Activated CD4-positive, alpha-beta T cell treated with anti-CD3 and anti-CD28 coated beads for 24 hours (primary cell): ENCODE data around the gene CTDP1.
"Not testable (repeated sequence)": the region's sequence is repeated elsewhere in the genome, so short reads cannot be mapped to it uniquely, and the experiment has no call there.

Source experiments
- DNase-seq, 2 donors: peaks; one replicate each; pipeline ENCODE4 v3.0.0-alpha.2; 2020; ENCODE audit warnings: low read depth in 2 of 2

Gene CTDP1

DNA sequence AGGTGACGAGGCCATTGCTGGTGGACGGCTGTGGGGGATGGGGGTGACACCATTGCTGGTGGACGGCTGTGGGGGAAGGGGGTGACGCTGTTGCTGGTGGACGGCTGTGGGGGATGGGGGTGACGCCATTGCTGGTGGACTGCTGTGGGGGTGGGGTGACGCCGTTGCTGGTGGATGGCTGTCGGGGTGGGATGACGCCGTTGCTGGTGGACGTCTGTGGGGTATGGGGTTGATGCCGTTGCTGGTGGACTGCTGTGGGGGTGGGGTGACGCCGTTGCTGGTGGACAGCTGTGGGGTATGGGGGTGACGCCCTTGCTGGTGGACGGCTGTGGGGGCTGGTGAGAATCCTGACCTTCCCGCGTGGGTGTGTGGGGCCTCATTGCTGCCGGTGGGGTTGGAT is 47.1 kb downstream of the CTDP1 start:
- DNase-seq, result no peak

DNA sequence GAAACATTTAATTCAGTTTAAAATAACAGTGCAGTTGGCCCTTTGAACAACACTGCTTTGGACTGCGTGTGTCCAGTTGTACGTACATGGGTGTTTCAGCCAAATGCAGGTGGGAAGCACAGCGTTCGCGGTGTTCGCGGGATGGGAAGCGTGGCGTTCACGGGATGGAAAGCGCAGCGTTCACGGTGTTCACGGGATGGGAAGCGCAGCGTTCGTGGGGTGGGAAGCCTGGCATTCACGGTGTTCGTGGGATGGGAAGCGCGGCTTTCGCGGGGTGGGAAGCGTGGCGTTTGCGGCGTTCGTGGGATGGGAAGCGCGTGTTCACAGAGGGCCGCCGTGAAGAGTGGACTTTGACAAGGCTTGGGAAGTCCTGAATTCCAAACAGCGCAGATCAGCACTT is 47.6 kb downstream of the CTDP1 start:
- DNase-seq, result no peak

DNA sequence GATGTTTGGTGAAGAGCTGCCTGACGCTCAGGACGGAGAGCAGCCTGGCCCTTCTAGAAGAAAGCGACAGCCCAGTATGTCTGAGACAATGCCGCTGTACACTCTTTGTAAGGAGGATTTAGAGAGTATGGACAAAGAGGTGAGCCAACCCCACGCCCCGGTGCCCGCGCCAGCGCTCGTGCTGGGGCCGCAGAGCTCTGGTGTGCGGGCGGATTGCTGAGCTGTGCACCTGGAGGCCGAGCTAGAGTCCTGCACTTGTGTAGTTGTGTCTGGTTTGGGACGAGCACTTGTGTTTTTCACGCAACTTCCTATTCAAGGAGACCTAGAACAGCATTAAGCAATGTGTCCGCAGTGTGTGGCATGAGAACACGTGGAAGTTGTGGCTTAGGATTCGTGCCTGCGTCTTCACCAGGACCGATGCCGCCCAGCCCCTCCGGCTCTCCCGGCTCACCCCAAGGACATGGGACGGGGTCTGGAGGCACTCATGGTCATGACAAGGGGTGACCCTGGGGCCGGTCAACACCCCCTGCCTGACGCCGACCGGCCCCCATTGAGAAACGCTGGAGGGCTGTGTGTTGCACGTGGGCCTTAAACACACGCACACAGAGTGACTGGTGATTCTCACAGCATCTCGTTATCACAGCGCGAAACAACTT is 49.5 kb downstream of the CTDP1 start:
- no peak for DNase-seq

DNA sequence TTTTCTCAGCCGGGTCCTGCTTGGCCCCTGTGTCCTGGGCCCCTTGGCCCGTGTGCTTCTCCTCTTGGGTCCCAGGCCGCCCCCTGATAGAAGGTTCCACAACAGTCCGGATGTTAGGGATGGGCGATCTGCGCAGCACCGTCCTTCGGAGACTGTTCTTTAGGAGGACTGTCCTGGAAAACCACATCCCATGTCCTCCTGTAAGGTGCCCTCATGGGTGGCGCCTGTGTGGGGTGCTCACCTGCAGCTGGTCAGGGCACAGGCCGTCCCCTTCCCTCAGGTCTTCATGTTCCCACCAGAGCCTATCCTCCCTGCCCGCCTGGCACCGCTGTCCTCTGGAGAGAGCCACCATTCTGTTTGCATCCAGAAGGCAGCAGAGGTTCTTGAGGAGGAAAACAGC is 50.0 kb downstream of the CTDP1 start:
- no peak for DNase-seq

DNA sequence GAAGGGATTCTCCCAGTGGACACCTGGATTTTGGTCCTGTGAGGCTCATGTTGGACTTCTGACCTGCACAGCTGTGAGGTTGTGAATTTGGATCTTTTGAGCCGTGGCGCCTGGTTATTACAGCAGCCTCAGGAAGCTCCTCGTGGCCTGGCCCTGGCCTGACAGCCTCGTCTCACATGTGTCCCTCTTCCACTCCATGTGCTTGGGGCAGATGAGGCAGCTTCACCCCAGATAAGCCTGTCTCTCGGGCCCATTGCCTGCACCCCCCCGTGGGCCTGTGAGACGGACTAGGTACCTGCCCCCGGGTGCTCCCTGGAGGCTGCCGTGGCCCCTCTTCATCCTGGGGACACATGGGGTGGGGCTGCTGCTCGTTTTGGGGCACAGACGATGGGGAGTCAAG is 51.2 kb downstream of the CTDP1 start:
- DNase-seq, result no peak

DNA sequence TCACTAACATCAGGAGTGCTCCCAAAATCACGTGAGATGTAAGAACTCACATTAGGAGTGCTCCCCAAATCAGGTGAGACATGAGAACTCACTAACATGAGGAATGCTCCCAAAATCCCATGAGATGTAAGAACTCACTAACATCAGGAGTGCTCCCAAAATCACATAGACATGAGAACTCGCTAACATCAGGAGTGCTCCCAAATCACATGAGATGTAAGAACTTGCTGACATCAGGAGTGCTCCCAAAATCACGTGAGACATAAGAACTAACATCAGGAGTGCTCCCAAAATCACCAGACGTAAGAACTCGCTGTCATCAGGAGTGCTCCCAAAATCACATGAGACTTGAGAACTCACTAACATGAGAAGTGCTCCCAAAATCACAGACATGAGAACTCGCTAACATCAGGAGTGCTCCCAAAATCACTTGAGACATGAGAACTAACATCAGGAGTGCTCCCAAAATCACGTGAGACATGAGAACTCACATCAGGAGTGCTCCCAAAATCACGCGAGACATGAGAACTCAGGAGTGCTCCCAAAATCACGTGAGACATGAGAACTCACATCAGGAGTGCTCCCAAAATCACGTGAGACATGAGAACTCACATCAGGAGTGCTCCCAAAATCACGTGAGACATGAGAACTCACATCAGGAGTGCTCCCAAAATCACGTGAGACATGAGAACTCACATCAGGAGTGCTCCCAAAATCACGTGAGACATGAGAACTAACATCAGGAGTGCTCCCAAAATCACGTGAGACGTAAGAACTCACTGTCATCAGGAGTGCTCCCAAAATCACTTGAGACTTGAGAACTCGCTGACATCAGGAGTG is 52.5 kb downstream of the CTDP1 start:
- DNase-seq, result not testable (repeated sequence)

DNA sequence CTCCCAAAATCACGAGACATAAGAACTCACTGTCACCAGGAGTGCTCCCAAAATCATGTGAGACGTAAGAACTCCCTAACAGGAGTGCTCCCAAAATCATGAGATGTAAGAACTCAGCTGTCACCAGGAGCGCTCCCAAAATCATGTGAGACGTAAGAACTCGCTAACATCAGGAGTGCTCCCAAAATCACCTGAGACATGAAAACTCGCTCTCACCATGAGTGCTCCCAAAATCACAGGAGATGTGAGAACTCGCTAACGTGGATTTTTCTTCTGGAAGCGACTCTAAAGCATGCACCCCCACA is 53.1 kb downstream of the CTDP1 start:
- no peak for DNase-seq

DNA sequence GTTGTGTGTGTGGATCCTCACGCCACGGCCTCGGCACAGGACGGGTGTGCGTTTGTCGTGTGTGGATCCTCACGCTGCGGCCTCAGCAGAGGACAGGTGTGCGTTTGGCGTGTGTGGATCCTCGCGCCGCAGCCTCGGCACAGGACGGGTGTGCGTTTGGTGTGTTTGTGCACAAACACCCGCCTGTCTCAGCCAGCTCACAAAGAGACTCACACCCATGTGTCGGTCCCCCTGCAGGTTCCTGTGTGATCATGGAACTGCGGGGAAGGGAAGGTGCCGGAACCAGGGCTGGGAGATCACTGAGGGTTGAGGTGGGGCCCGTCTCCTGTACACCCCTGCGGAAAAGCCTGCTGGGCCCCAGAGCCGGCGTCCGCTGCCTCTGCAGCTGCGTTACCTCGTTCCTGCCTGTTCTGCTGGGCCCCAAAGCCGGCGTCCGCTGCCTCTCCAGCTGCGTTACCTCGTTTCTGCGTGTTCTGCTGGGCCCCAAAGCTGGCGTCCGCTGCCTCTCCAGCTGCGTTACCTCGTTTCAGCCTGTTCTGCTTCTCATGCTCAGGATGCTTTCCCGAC is 53.6 kb downstream of the CTDP1 start:
- DNase-seq, result no peak

DNA sequence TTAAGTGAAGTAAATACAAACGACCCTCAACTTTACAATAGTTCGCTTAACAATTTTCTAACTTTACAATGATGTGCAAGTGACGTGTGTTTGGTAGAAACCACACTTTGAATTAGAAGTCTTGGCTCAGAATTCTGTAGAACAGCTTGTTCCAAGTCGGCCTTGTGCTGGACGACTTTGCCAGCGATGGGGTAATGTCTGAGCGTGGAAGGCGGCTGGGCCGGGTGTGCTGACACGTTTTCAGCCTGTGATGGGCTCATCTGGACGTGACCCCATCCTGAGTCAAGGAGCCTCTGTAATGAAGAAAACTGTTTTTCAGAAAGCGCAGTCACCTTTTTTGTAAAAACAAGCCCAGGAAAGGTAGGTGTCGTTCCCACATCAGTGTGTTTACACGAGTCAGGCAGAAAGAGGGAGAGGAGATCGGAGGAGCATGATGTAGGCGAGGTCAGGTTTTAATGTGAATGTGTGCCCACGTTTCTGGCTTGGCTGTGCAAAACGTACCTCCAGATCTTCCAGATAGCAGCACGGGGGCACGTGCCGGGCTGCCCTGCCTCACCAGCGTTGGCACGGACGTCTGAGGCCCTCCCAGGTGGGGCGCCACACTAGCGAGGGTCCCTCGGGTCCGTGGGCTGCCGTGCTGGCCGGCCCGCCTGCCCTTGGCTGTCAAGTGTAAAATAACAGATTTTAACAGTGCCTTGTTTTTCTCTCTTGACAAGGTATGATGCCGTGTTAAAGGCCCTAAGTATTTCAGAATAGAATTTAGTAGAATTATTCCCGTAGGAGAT is 54.6 kb downstream of the CTDP1 start:
- no peak for DNase-seq

DNA sequence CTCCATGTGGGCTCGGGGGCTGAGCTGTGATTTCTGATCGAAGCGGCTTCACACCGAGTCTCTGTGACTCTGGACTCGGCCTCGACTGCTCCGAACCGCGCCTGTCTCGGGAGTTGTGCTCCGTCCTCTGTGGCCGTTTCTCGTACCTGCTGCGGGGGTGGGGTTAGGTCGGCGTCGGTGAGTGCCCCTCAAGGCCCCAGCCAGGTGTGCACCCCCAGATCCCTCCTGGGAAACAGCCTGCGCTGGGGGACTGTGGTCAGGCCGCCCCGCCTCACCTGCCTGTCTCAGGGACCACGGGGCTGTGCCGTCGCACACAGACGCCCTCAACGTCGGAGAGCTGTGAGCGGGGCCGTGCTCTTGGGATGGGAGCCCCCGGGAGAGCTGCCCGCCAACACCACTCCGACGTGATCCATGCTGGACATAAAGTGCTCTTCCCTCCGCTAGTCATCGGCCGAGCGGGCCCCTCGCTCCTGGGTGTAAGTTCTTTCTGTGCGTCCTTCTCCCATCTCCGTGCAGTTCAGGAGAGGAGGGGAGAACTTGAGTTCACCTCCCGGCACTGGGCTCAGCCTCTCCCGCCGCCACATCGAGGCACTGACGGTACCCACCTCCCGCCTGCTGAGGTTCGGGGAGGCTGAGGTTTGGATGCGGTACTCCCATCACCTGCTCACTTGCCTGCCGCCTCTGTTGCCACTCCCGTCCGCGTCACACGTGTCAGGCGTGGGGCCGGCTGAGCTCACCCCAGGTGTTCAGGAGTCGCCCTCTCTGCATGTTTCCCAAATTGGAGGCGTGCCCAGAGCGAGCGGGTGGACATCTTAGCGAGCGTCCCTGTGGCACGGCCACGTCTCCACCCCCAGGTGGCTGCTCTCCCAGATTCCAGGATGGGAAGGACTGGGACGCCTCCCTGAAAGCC is 55.7 kb downstream of the CTDP1 start:
- DNase-seq, result no peak

DNA sequence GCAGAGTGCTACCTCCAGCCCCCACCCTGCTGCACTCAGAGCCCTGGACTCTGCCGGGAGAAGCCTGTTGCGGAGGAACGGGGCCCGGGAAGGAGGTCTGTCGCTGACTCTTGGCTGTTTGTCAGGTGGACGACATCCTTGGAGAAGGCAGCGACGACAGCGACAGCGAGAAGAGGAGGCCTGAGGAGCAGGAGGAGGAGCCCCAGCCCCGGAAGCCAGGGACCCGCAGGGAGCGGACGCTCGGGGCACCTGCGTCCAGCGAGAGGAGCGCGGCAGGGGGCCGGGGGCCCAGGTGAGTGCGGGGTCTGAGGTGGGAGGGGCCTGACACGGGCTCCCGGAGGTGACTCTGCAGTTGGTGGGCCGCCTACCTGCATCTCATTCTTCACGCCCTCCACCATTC is 56.6 kb downstream of the CTDP1 start:
- no peak for DNase-seq

DNA sequence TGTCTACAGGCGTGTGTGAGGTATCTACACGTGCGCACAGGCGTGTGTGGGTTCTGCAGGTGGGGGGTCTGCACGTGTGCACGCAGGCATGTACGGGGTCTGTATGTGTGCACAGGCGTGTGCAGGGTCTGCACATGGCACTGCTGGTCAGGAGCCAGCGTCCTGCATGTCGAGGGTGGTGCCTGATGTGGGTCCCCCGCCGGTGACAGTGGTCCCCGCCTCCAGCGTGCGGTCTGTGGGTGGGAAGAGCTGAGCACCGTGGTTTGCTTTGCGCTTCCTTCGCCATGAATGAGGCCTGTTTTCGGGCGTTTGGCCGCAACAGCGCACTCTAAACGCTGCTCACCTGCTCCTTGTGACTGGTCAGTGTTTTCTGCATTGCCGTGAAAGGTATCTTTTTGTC is 57.2 kb downstream of the CTDP1 start:
- no peak for DNase-seq

DNA sequence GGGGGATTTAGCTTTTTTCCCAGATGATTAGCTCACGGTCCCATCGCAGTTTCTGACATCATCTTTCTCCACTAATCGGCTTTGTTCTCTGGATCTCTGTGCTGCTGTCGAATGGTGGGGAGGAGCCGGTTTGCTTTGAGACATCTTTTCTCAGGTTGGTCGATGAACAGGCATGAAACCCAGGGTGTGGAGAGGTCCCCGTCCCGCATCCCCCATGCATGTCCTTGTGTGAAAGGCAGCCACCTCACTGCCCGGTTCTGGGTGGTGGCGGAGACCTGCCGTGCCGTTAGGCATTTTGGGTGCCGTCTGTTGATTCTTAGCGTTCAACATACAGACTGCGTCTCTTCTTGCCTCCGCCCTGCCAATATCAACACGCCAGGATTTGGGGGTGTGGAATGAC is 57.8 kb downstream of the CTDP1 start:
- DNase-seq, result no peak

DNA sequence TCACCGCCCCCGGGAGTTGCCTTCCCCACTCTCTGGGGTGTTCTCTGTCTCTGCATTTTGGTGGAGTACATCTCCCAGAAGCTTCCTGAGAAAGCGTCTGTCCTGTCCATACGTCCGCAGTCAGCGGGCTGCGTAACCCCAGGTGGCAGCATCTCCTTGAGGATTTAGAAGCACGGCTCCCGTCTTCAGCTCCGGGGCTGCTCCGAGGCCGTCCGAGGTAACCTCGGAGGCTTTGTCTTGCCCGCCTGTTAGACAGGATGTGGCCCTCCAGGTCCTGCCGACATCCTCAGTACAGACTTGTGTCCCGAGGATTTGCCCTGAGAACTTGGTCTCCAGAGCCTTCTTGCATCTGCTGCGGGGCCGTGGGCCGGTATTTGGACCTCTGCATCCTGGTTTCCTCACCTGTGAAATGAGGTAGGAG is 58.4 kb downstream of the CTDP1 start:
- no peak for DNase-seq

DNA sequence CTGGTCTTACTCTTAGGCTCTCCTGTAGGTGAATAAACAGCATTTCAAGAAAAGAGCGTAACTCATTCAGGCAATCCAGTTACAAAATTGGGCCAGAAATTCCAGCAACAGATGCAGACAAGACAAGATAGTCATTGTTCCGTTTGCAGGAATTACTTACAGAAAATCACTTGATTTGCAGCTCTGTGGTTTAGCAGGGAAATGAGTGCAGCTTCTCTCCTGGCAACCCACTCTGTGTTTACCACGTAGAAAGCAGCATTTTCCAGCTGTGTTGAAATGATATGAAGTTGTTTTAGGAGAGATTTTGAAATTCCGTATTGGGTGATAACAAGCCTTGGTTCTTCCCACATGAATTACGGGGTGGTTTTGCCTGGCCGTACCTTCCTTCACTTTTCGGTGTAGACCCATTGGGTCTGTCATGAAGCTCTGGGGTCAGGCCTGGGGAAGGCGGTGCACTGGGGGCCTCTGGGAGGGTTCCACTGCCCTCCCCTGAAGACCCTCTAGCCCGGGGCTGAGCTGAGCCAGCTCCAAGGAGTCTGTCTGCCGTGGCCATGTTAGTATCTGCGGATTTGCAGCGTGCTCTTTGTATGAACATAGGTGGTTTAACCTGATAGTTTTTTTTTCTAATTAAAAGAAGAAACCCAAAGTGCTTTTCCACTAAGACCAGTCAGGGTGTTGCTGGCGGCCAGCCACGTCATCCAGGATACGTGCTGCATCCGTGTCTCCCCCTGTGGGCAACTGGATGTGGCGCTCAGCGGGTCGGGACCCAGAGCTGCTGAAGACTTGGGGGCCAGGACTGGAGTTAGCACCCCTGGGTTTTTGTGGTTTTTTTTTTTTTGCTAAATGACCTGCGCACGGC is 59.2 kb downstream of the CTDP1 start:
- no peak for DNase-seq

DNA sequence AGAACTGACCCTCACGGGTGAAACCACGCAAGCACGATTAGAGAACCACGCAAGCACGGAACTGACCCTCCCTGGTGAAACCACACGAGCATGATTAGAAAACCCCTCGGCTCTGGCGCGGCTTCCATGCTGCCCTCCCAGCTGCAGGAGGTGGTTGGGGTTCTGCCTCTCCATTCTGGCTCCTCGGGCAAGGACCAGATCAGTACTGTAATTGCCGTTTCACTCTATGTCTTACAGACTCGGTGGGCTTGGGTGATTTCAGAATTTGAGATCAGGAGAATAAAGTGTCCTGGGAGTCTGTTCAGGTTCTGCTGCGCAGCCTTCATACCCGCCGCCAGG is 59.8 kb downstream of the CTDP1 start:
- no peak for DNase-seq

DNA sequence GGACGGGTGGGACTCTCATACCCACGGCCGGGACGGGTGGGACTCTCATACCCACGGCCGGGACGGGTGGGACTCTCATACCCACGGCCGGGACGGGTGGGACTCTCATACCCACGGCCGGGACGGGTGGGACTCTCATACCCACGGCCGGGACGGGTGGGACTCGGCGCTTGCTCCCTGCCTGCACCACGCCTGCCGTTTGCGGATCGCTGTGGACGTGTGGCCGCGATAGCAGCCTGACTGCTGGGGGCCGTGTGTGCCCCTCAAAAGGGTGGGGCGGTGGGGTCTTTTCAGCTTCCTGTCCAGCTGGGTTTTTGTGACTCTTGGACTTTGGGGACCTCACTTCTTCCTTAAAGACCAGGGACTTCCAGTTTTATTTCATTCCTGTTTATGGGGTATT is 60.4 kb downstream of the CTDP1 start:
- not testable (repeated sequence) for DNase-seq

DNA sequence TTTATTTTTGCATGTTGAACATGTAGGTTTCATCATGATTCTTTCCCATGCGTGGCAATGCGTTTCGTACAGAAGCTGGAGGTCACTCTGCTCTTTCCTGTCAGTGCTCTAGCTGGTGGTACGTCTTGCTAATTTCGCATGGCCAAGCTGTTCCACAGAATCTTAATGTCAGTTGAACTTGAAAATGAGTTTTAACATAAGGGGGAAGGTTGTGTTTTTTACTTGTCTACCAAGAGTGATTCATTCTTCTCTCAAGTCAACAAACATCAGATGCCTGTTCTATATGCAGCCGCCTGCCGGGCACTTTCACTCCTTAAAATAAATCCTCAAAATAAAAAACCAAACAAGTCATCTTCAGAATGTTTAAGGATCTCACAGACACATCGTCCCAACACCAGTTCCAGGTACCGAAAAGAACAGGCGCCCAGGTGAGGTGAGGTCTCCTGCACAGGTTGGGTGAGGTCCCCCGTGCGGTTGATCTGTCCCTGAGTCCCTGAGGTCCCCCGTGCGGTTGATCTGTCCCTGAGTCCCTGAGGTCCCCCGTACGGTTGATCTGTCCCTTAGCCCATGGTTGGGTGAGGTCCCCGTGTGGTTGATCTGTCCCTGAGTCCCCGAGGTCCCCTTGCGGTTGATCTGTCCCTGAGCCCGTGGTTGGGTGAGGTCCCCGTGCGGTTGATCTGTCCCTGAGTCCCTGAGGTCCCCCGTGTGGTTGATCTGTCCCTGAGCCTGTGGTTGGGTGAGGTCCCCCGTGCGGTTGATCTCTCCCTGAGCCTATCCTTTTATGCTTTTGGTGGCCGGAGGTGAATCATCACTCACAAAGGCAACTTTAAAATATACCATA is 61.1 kb downstream of the CTDP1 start:
- DNase-seq, result no peak

DNA sequence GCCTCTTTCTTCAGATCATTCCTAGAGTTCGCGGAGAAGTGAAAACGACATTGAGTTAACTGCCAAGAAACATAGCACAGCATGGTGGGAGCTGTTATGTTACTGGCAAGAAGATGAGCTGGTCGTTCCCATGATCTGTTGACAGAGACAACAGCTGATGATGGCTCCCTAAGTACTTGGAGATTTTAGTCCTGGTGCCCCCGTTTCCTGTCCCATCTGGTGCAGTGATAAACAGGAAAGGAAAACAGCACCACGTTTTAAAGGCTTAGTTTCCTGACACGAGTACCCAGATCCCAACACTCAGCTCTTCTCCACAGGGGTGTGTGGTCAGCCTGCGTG is 61.7 kb downstream of the CTDP1 start:
- no peak for DNase-seq

DNA sequence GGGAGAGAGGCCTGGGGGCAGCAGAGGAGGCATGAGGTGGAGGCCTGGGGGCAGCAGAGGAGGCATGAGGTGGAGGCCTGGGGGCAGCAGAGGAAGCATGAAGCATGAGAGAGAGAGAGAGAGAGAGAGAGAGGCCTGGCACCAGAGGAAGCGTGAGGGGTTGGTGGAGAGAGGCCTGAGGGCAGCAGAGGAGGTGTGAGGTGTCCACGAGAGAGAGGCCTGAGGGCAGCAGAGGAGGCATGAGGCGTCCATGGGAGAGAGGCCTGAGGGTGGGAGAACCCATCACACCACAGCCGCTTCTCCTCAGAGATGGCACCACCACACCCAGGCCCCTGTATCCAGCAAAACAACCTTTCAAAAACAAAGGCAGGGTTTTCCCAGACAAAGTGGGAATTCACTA is 62.5 kb downstream of the CTDP1 start:
- no peak for DNase-seq
